ENCODE data around the gene RHO.
"Not testable (repeated sequence)": the region's sequence is repeated elsewhere in the genome, so short reads cannot be mapped to it uniquely, and the experiment has no call there.

The RHO gene

GRCh38 chr3:129483870-129484269, 44.6 kb upstream of the RHO start:
- H3F3A ChIP-seq (ENCODE audit: insufficient read depth, low read length) = no peaks in the 10 kb centered on the region
- H2AFZ ChIP-seq (ENCODE audit: low read length) = no peak overlapping the region
- H4K20me1 ChIP-seq (ENCODE audit: insufficient read depth, low read length) = no peaks in the 10 kb centered on the region
- no peaks in the 10 kb centered on the region for H3K27me3 ChIP-seq (replicated peaks; ENCODE audit: insufficient read depth, low read length)
- H3K36me3 ChIP-seq (replicated peaks; ENCODE audit: insufficient read depth, low read length) = no peaks in the 10 kb centered on the region
- no peaks in the 10 kb centered on the region for H3K4me1 ChIP-seq (ENCODE audit: low read length)
- no peak for DNase-seq
- no peak overlapping the region for H3K27ac ChIP-seq (ENCODE audit: low read length)
- no peaks in the 10 kb centered on the region for H3K79me2 ChIP-seq (ENCODE audit: low read length)
- no peak for TF ChIP-seq EZH2phosphoT487 (IDR thresholded peaks at IDR 0.05; ENCODE audit: low read length)
- TF ChIP-seq, protein P1, sequence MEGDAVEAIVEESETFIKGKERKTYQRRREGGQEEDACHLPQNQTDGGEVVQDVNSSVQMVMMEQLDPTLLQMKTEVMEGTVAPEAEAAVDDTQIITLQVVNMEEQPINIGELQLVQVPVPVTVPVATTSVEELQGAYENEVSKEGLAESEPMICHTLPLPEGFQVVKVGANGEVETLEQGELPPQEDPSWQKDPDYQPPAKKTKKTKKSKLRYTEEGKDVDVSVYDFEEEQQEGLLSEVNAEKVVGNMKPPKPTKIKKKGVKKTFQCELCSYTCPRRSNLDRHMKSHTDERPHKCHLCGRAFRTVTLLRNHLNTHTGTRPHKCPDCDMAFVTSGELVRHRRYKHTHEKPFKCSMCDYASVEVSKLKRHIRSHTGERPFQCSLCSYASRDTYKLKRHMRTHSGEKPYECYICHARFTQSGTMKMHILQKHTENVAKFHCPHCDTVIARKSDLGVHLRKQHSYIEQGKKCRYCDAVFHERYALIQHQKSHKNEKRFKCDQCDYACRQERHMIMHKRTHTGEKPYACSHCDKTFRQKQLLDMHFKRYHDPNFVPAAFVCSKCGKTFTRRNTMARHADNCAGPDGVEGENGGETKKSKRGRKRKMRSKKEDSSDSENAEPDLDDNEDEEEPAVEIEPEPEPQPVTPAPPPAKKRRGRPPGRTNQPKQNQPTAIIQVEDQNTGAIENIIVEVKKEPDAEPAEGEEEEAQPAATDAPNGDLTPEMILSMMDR (IDR thresholded peaks at IDR 0.05; ENCODE audit: low read length) = no peak
- no peak for TF ChIP-seq EZH2 (optimal IDR thresholded peaks at IDR 0.05; ENCODE audit: low read depth, low read length)
- H3K4me3 ChIP-seq (ENCODE audit: low read length) = no peak overlapping the region
- no peaks in the 10 kb centered on the region for H3K9me3 ChIP-seq (replicated peaks; ENCODE audit: insufficient read depth, low read length)
- no peaks in the 10 kb centered on the region for H3K9me2 ChIP-seq (replicated peaks; ENCODE audit: insufficient read depth, low read length)
- H3K4me2 ChIP-seq (ENCODE audit: low read depth, low read length) = no peak overlapping the region
- no peak overlapping the region for H3K9ac ChIP-seq (ENCODE audit: low read length)

- H3K4me1 ChIP-seq (ENCODE audit: low read length); H3K4me3 ChIP-seq (ENCODE audit: low read length); H3F3A ChIP-seq (ENCODE audit: insufficient read depth, low read length); H3K79me2 ChIP-seq (ENCODE audit: low read length); H3K27me3 ChIP-seq (replicated peaks; ENCODE audit: insufficient read depth, low read length); H3K27ac ChIP-seq (ENCODE audit: low read length); H3K9ac ChIP-seq (ENCODE audit: low read length); H3K9me3 ChIP-seq (replicated peaks; ENCODE audit: insufficient read depth, low read length); H3K36me3 ChIP-seq (replicated peaks; ENCODE audit: insufficient read depth, low read length); DNase-seq; H3K9me2 ChIP-seq (replicated peaks; ENCODE audit: insufficient read depth, low read length); H4K20me1 ChIP-seq (ENCODE audit: insufficient read depth, low read length); H3K4me2 ChIP-seq (ENCODE audit: low read depth, low read length); H2AFZ ChIP-seq (ENCODE audit: low read length): not testable (repeated sequence)
These were observed 43.3 kb upstream of the RHO start for GRCh38 chr3:129485146-129485545.

DNA sequence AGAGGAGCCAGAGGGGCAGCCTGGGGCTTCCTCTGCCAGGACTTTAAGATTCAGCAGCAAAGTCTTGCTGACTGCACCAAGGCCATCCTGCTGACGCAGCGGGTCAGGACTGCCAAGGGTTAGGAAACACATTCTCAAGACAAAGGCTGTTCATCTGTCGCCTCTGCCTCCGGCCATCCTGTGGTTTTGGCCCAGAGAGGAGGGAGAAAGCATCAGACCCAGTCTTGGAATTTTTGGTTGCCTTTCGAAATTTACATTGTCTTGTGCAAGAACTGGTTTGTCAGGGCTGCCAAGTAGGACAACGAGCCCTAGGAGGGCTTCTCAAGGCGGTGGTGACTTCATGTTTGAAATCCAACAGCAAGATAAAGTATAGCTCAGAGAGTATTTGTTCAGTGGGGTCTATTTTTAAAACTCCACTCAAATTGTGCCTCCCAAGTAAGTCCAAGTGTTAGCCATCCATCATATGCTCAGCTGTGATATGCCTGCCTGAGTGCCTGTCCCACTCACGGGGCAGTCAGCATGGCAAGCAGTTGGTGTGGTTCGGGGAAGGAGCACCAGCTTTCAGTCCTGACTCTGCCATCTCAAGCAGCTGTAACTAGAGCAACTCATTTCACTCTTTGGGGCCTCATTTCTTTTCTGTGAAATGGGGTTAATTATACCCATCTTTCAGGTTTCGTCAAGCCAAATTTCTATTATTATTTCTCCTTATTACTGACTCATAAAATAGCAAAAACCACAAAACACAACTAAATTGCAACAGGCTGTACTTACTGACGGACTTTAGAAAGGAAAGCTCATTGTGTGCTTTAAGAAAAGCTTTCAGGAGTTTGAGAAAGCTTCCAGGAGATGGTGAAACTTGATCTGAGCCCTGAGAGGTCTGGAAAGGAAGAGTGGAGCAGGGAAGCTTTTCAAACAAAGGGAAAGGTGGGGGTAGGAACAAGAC, 42.4 kb upstream of the RHO start:
- no peak for DNase-seq
- Histone ChIP-seq H3K36me3 (replicated peaks; ENCODE audit: insufficient read depth, low read length) (no peaks in the 10 kb centered on the region), H3K27me3 (replicated peaks; ENCODE audit: insufficient read depth, low read length) (no peaks in the 10 kb centered on the region), H3K4me3 (ENCODE audit: low read length) (no peak overlapping the region), H3K9me3 (replicated peaks; ENCODE audit: insufficient read depth, low read length) (no peaks in the 10 kb centered on the region), H3K79me2 (ENCODE audit: low read length) (no peaks in the 10 kb centered on the region), H2AFZ (ENCODE audit: low read length) (no peak overlapping the region), H3K27ac (ENCODE audit: low read length) (no peak overlapping the region), H3K4me2 (ENCODE audit: low read depth, low read length) (no peak overlapping the region), H3F3A (ENCODE audit: insufficient read depth, low read length) (no peaks in the 10 kb centered on the region), H3K9ac (ENCODE audit: low read length) (no peak overlapping the region), H4K20me1 (ENCODE audit: insufficient read depth, low read length) (no peaks in the 10 kb centered on the region), H3K9me2 (replicated peaks; ENCODE audit: insufficient read depth, low read length) (no peaks in the 10 kb centered on the region), H3K4me1 (ENCODE audit: low read length) (0 out of 2 replicates have a peak, but pooled peaks cover 3% of the 10 kb centered on the region)
- TF ChIP-seq, protein P1 (IDR thresholded peaks at IDR 0.05; ENCODE audit: low read length) = no peak
- no peak for TF ChIP-seq EZH2phosphoT487 (IDR thresholded peaks at IDR 0.05; ENCODE audit: low read length)
- TF ChIP-seq EZH2 (optimal IDR thresholded peaks at IDR 0.05; ENCODE audit: low read depth, low read length) = no peak

- no peaks in the 10 kb centered on the region for H3K36me3 ChIP-seq (replicated peaks; ENCODE audit: insufficient read depth, low read length)
- DNase-seq = no peak
- no peak for TF ChIP-seq EZH2phosphoT487 (IDR thresholded peaks at IDR 0.05; ENCODE audit: low read length)
- TF ChIP-seq, protein P1 (IDR thresholded peaks at IDR 0.05; ENCODE audit: low read length) = no peak
- TF ChIP-seq EZH2 (optimal IDR thresholded peaks at IDR 0.05; ENCODE audit: low read depth, low read length) = no peak
- no peak overlapping the region for H3K4me3 ChIP-seq (ENCODE audit: low read length)
- no peaks in the 10 kb centered on the region for H3K9me3 ChIP-seq (replicated peaks; ENCODE audit: insufficient read depth, low read length)
- H3K27me3 ChIP-seq (replicated peaks; ENCODE audit: insufficient read depth, low read length) = no peaks in the 10 kb centered on the region
- H3K79me2 ChIP-seq (ENCODE audit: low read length) = no peaks in the 10 kb centered on the region
- H3F3A ChIP-seq (ENCODE audit: insufficient read depth, low read length) = no peaks in the 10 kb centered on the region
- H3K4me1 ChIP-seq (ENCODE audit: low read length) = 0 out of 2 replicates have a peak, but pooled peaks cover 3% of the 10 kb centered on the region
- no peak overlapping the region for H2AFZ ChIP-seq (ENCODE audit: low read length)
- no peak overlapping the region for H3K27ac ChIP-seq (ENCODE audit: low read length)
- H4K20me1 ChIP-seq (ENCODE audit: insufficient read depth, low read length) = no peaks in the 10 kb centered on the region
- H3K9me2 ChIP-seq (replicated peaks; ENCODE audit: insufficient read depth, low read length) = no peaks in the 10 kb centered on the region
- H3K4me2 ChIP-seq (ENCODE audit: low read depth, low read length) = no peak overlapping the region
- no peak overlapping the region for H3K9ac ChIP-seq (ENCODE audit: low read length)
These were observed 41.8 kb upstream of the RHO start for GRCh38 chr3:129486664-129487035.

Measured in MM.1S (cell line).